Fibroblast of the aortic adventitia (primary cell): ENCODE data around the gene CD2. TPM values are rescaled to one million over a fixed set of nuclear protein-coding genes. Genes with fewer than 3 reads are reported as not detected.

Experiments
- DNase-seq: peaks from one replicate; pipeline ENCODE4 v3.0.0-alpha.2; 2010; ENCODE audit warnings: low read depth
- H3K4me3 ChIP-seq: 2 replicates; pipeline ENCODE4 v1.5.1; 2011; ENCODE audit warnings: low read depth, mild to moderate bottlenecking, control low read depth, low read length, moderate library complexity
- CTCF ChIP-seq: IDR thresholded peaks from 2 replicates; pipeline ENCODE4 v1.5.1; 2011; ENCODE audit warnings: mild to moderate bottlenecking, low read length, control low read depth, inconsistent platforms; ENCODE audit not compliant: insufficient read depth
- total RNA-seq: library from RNA; depleted of rRNA; stranded (reverse); fragments of >200 nt; gene quantifications from 2 replicates; pipeline ENCODE4 v1.2.3, GENCODE V29; 2012; ENCODE audit warnings: low replicate concordance

The CD2 gene
- total RNA-seq, 1 donor: not detected

DNA sequence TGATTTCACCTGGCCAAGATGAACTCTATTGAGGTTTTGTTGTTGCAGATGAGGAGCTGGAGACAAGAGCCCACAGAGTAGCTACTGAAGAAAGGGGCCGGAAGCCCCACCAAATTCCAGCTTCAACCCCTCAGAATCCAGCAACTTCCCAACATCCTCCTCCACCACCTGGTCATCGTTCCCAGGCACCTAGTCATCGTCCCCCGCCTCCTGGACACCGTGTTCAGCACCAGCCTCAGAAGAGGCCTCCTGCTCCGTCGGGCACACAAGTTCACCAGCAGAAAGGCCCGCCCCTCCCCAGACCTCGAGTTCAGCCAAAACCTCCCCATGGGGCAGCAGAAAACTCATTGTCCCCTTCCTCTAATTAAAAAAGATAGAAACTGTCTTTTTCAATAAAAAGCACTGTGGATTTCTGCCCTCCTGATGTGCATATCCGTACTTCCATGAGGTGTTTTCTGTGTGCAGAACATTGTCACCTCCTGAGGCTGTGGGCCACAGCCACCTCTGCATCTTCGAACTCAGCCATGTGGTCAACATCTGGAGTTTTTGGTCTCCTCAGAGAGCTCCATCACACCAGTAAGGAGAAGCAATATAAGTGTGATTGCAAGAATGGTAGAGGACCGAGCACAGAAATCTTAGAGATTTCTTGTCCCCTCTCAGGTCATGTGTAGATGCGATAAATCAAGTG is 14.3 kb downstream of the CD2 start:
- TF ChIP-seq CTCF: no peak
- H3K4me3 ChIP-seq: no peak overlapping the region
- no peak for DNase-seq

DNA sequence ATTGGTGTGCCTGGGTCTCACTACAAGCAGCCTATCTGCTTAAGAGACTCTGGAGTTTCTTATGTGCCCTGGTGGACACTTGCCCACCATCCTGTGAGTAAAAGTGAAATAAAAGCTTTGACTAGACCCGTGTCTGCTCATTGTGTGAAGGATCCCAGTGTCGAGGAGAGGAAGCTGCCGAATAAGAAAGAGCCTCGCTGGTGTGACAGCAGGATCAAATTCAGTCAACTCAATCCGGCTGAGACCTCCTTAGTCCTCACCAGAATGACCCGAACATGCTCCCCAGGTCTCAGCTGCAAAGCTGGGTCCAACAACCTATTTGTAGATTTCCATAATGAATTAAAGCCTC is 14.8 kb downstream of the CD2 start:
- no peak for TF ChIP-seq CTCF
- H3K4me3 ChIP-seq: no peak overlapping the region
- DNase-seq: no peak

GRCh38 chr1:116769561-116769977 is 15.3 kb downstream of the CD2 start:
- TF ChIP-seq CTCF: no peak
- DNase-seq: no peak
- H3K4me3 ChIP-seq: no peak overlapping the region

GRCh38 chr1:116769994-116770393 is 15.8 kb downstream of the CD2 start:
- no peak overlapping the region for H3K4me3 ChIP-seq
- TF ChIP-seq CTCF: no peak
- no peak for DNase-seq

DNA sequence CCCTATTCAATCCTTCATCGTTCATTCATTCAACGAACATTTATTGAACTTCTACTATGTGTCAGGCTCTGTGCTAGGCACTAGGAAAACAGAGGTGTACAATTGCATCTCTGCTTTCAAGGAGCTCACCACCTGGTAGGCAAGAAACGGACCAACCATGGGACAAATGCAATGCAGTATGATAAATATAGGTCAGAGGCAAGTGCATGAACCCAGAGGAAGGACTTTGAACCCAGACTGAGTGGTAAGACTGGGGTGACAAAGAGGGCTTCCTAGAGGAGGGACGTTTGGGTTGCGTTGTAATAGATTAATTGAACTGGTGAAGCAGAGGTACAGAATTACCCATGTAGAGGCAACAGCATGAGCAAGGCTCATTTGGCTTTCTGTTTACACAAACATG is 16.4 kb downstream of the CD2 start:
- DNase-seq: no peak
- no peak for TF ChIP-seq CTCF
- H3K4me3 ChIP-seq: no peak overlapping the region

DNA sequence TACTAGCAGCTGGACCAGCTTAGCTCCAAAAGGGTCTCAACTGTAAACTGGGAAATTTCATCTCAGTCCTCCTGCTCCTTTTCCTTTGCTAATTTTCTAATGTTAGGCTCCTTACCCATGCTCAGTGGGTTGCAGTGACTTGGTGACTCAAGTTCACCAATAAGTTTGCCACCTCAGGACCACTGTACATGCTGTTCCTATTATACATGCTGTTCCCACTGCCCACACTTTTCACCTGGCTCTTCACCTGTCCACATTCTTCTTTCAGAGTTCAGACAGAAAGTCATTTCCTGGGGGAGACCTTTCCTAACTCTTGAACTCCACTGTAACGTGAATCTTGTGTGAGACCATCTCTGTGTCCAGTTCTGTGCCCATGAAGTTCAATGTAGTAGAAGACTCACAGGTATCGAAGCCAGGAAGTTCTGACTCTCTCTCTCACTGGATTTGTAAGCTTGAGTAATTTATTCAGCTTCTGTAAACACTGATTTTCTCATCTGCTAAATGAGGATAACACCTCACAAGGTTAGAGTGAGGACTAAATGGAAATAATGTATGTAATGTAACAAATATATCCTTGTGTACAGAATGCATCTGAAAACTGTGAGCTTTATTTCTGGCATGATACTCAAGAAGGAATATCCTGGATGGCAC is 17.9 kb downstream of the CD2 start:
- DNase-seq: no peak
- no peak overlapping the region for H3K4me3 ChIP-seq
- no peak for TF ChIP-seq CTCF
